C4-2B (cell line): ENCODE measurements around the gene L3MBTL2.

Experiments
- ZFX ChIP-seq: fragments of 450-650 bp; IDR thresholded peaks from 2 replicates; pipeline ENCODE4 v1.6.1; 2017
- TF ChIP-seq, protein P1 (sequence below): fragments of 450-650 bp; conservative IDR thresholded peaks from 2 replicates; pipeline ENCODE4 v1.5.1; 2017; ENCODE audit warnings: mild to moderate bottlenecking

DNA sequence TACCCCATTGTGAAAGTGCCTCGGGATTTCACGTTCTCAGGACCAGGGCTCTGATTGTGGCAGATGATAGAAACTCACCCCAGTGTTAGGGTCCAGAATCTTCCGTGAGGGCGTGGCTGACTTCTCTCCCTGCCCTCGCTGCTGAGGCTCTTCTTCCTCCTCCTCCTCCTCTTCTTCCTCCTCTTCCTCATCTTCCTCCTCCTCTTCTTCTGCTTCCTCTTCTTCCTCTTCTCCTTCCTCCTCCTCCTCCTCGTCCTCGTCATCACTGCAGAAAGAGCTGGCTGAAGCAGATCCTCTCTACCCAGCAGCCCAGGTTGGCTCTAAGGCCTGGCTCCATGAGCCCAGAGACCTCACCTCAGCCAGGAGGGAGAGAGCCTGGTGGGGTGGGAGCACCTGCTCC is 49.1 kb downstream of the L3MBTL2 start:
- TF ChIP-seq, protein P1, sequence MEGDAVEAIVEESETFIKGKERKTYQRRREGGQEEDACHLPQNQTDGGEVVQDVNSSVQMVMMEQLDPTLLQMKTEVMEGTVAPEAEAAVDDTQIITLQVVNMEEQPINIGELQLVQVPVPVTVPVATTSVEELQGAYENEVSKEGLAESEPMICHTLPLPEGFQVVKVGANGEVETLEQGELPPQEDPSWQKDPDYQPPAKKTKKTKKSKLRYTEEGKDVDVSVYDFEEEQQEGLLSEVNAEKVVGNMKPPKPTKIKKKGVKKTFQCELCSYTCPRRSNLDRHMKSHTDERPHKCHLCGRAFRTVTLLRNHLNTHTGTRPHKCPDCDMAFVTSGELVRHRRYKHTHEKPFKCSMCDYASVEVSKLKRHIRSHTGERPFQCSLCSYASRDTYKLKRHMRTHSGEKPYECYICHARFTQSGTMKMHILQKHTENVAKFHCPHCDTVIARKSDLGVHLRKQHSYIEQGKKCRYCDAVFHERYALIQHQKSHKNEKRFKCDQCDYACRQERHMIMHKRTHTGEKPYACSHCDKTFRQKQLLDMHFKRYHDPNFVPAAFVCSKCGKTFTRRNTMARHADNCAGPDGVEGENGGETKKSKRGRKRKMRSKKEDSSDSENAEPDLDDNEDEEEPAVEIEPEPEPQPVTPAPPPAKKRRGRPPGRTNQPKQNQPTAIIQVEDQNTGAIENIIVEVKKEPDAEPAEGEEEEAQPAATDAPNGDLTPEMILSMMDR: no peak
- no peak for TF ChIP-seq ZFX
